Measurements from ENCODE around the gene ZBTB20.

- TF ChIP-seq EZH2 (IDR thresholded peaks at IDR 0.05; ENCODE audit: low read depth), result no peak
- TF ChIP-seq, protein P1, sequence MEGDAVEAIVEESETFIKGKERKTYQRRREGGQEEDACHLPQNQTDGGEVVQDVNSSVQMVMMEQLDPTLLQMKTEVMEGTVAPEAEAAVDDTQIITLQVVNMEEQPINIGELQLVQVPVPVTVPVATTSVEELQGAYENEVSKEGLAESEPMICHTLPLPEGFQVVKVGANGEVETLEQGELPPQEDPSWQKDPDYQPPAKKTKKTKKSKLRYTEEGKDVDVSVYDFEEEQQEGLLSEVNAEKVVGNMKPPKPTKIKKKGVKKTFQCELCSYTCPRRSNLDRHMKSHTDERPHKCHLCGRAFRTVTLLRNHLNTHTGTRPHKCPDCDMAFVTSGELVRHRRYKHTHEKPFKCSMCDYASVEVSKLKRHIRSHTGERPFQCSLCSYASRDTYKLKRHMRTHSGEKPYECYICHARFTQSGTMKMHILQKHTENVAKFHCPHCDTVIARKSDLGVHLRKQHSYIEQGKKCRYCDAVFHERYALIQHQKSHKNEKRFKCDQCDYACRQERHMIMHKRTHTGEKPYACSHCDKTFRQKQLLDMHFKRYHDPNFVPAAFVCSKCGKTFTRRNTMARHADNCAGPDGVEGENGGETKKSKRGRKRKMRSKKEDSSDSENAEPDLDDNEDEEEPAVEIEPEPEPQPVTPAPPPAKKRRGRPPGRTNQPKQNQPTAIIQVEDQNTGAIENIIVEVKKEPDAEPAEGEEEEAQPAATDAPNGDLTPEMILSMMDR (conservative IDR thresholded peaks at IDR 0.05), result no peak
These were observed 686.6 kb downstream of the ZBTB20 start for GRCh38 chr3:114460459-114460858.

Data from PC-9 (cell line).